B cell (primary cell): Measurements from ENCODE around the gene GLRA1. TPM values are rescaled to one million over a fixed set of nuclear protein-coding genes. Genes with fewer than 3 reads are reported as not detected.

Experiments
- ATAC-seq: fragments of 200-7000 bp; cut with Tn5 transposase; one replicate; pipeline ENCODE4 v1.10.0; 2021; ENCODE audit warnings: low read depth, mild to moderate bottlenecking, moderate number of reproducible peaks, moderate library complexity
- CTCF ChIA-PET: fragments of 350-600 bp; sonication (Branson Sonifier 250); formaldehyde crosslinking; loops from one replicate; lab custom pipeline; 2021; ENCODE audit warnings: antibody characterized with exemption, inconsistent platforms; lab: Charles Lee
- POLR2A ChIA-PET: fragments of 350-600 bp; sonication (Branson Sonifier 250); formaldehyde crosslinking; loops from one replicate; lab custom pipeline; 2021; ENCODE audit warnings: antibody characterized with exemption; lab: Charles Lee
- DNase-seq: peaks from one replicate; pipeline ENCODE4 v3.0.0; 2013
- H2AFZ ChIP-seq: 2 replicates; pipeline ENCODE4 v1.6.1; 2012; ENCODE audit warnings: mild to moderate bottlenecking, low read depth, low read length; ENCODE audit not compliant: insufficient read depth, poor library complexity, severe bottlenecking
- H3K27ac ChIP-seq, 2 donors: 1 replicate in 1 of 2; 2 replicates in 1 of 2; pipeline ENCODE4 v1.5.1; 2012 to 2013; ENCODE audit warnings: low read length in 2 of 2, mild to moderate bottlenecking in 2 of 2, moderate library complexity in 1 of 2
- H3K27me3 ChIP-seq, 4 experiments: fragments of 200-600 bp in 1 of 4; sonication (generic) in 1 of 4; replicated peaks in 1 of 4; 1 replicate in 2 of 4; 2 replicates in 2 of 4; pipeline versions ENCODE4 v1.6.1 to v1.7.0; 2013 to 2016; ENCODE audit warnings: low read length in 3 of 4, mild to moderate bottlenecking in 2 of 4, mixed read lengths in 1 of 4, moderate library complexity in 1 of 4; ENCODE audit not compliant: insufficient read depth in 4 of 4, control insufficient read depth in 3 of 4; ENCODE audit errors: control extremely low read depth in 1 of 4
- H3K36me3 ChIP-seq, 2 experiments: replicated peaks in 1 of 2; 1 replicate in 1 of 2; 2 replicates in 1 of 2; pipeline versions ENCODE4 v1.6.1 to v1.7.1; 2013; ENCODE audit warnings: low read length in 1 of 2; ENCODE audit not compliant: insufficient read depth in 2 of 2, control insufficient read depth in 1 of 2; ENCODE audit errors: control extremely low read depth in 1 of 2, extremely low read depth in 1 of 2
- H3K4me1 ChIP-seq, 2 donors: fragments of 200-600 bp in 1 of 2; sonication (generic) in 1 of 2; 1 replicate in 1 of 2; 2 replicates in 1 of 2; pipeline versions ENCODE4 v1.5.1 to v1.6.1; 2013 to 2017; ENCODE audit warnings: low read length in 2 of 2; ENCODE audit not compliant: control insufficient read depth in 2 of 2, insufficient read depth in 2 of 2
- H3K4me2 ChIP-seq: replicated peaks from 2 replicates; pipeline ENCODE3; 2012; ENCODE audit warnings: mild to moderate bottlenecking, low read depth, low read length; ENCODE audit not compliant: poor library complexity, severe bottlenecking
- H3K4me3 ChIP-seq, 5 experiments: fragments of 200-600 bp in 1 of 5; sonication (generic) in 1 of 5; 1 replicate in 3 of 5; 2 replicates in 2 of 5; pipeline versions ENCODE4 v1.5.1 to v1.7.0; 2011 to 2016; ENCODE audit warnings: low read length in 4 of 5, mild to moderate bottlenecking in 4 of 5, low read depth in 2 of 5, control low read depth in 1 of 5, moderate library complexity in 1 of 5; ENCODE audit not compliant: insufficient read depth in 1 of 5; ENCODE audit errors: control extremely low read depth in 1 of 5, extremely low read depth in 1 of 5
- H3K79me2 ChIP-seq: fragments of 200-600 bp; sonication (generic); one replicate; pipeline ENCODE4 v1.6.0; 2016; ENCODE audit warnings: low read length; ENCODE audit not compliant: control insufficient read depth, insufficient read depth
- H3K9ac ChIP-seq: fragments of 200-600 bp; sonication (generic); 2 replicates; pipeline ENCODE4 v1.6.1; 2017; ENCODE audit warnings: mild to moderate bottlenecking, low read length, moderate library complexity
- H3K9me3 ChIP-seq, 3 donors: one replicate each; pipeline versions ENCODE4 v1.6.1 to v1.7.1; 2013; ENCODE audit warnings: low read length in 2 of 3; ENCODE audit not compliant: control insufficient read depth in 2 of 3, insufficient read depth in 1 of 3; ENCODE audit errors: control extremely low read depth in 1 of 3
- H4K20me1 ChIP-seq: 2 replicates; pipeline ENCODE4 v1.6.0; 2012; ENCODE audit warnings: mild to moderate bottlenecking, low read length; ENCODE audit not compliant: insufficient read depth, control insufficient read depth, poor library complexity, severe bottlenecking
- H3K27ac Mint-ChIP-seq: one replicate; pipeline ENCODE4 v1.8.0; 2021; ENCODE audit warnings: mixed read lengths
- H3K27me3 Mint-ChIP-seq: one replicate; pipeline ENCODE4 v1.8.0; 2021; ENCODE audit warnings: mixed read lengths
- H3K4me1 Mint-ChIP-seq: one replicate; pipeline ENCODE4 v1.8.0; 2021; ENCODE audit warnings: mixed read lengths
- H3K4me3 Mint-ChIP-seq: one replicate; pipeline ENCODE4 v1.8.0; 2021; ENCODE audit warnings: mixed read lengths
- H3K9me3 Mint-ChIP-seq: one replicate; pipeline ENCODE4 v1.8.0; 2022; ENCODE audit warnings: mixed read lengths; ENCODE audit not compliant: insufficient read depth
- CTCF ChIP-seq: fragments of 200-600 bp; IDR thresholded peaks from one replicate; pipeline ENCODE4 v1.8.0; 2022; ENCODE audit warnings: antibody characterized with exemption, mild to moderate bottlenecking
- EZH2 ChIP-seq: IDR thresholded peaks from 2 replicates; pipeline ENCODE4 v1.6.1; 2012; ENCODE audit warnings: borderline replicate concordance, low read depth, mild to moderate bottlenecking, moderate library complexity, low read length; ENCODE audit not compliant: insufficient read depth, poor library complexity, severe bottlenecking
- WGBS: methylation state at CpG from one replicate; pipeline ENCODE4 v1.1.5; 2013; ENCODE audit warnings: missing lambda C conversion rate; ENCODE audit not compliant: insufficient coverage; 5-methylcytosine and 5-hydroxymethylcytosine counted together
- intact Hi-C: fragments of 100-400 bp; cut with micrococcal nuclease; formaldehyde crosslinking; loops from one replicate; pipeline ENCODE4 v1.10.0; 2022
- polyA plus RNA-seq: library from polyadenylated mRNA; depleted of rRNA; stranded (reverse); fragments of >200 nt; gene quantifications from 2 replicates; pipeline ENCODE4 v1.2.3, GENCODE V29; 2012
- total RNA-seq, 2 donors: library from RNA; stranded (reverse); fragments of 120-200 nt in 1 of 2; gene quantifications; 1 replicate in 1 of 2; 2 replicates in 1 of 2; pipeline versions ENCODE4 v1.2.3 to v1.2.4, GENCODE V29; 2013 to 2022

The GLRA1 gene
- total and polyA plus RNA-seq, 2 donors (not counting 1 experiment from before 2014, with no cell fraction given) = not detected

- CTCF ChIA-PET = interaction anchor here (1.0 kb wide), 1 partner anchor 322 kb away, joined by 3 read pairs; no protein-coding TSS in a partner anchor
- no peak overlapping the region for H3K9ac ChIP-seq
- H3K4me2 ChIP-seq = no peak overlapping the region
- H3K27ac Mint-ChIP-seq = no peak overlapping the region
- ATAC-seq (no peak), DNase-seq (no peak)
- intact Hi-C loops = no loop called here
- H3K79me2 ChIP-seq = no peaks in the 10 kb centered on the region
- POLR2A ChIA-PET = no interaction called here
- no peak overlapping the region for H2AFZ ChIP-seq
- H3K9me3 Mint-ChIP-seq = no peaks in the 10 kb centered on the region
- H3K27me3 Mint-ChIP-seq = no peaks in the 10 kb centered on the region
- H3K9me3 ChIP-seq = no peaks in the 10 kb centered on the region
- H3K4me1 Mint-ChIP-seq = no peaks in the 10 kb centered on the region
- H3K27ac ChIP-seq = no peak overlapping the region
- H3K4me3 ChIP-seq = no peak overlapping the region
- no peak overlapping the region for H3K4me3 Mint-ChIP-seq
- no peaks in the 10 kb centered on the region for H4K20me1 ChIP-seq
- TF ChIP-seq CTCF = no peak
- TF ChIP-seq EZH2 = no peak
- H3K27me3 ChIP-seq = no peaks in the 10 kb centered on the region
- WGBS = 100% methylated on average over 1 of the region's 3 CpGs
- H3K4me1 ChIP-seq = no peaks in the 10 kb centered on the region
- H3K36me3 ChIP-seq = no peaks in the 10 kb centered on the region
Observed at GRCh38 chr5:151820271-151820670, 104.4 kb downstream of the GLRA1 start.

DNA sequence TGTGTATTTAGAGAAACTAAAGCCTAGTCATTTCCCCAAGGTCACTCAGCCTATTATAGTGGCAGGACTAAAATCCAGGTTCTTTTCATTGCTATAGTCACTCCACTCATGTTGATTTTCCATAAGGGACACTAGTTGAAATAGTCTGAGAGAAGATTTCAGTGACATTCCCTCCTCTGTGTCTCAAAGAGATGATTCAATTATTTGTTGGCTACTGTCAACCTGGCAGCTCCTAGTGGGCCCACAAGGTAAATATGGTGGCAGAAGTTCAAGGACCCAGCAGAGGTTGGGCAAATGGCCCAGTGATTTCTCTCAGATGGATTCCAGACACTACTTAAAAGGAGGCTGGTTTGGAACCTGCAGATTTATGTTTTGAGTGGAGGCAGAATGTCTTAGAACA, 104.8 kb downstream of the GLRA1 start:
- DNase-seq (no peak), ATAC-seq (no peak)
- Histone ChIP-seq H3K4me2 (no peak overlapping the region), H3K27me3 (no peaks in the 10 kb centered on the region), H3K27ac (no peak overlapping the region), H3K9ac (no peak overlapping the region), H3K79me2 (no peaks in the 10 kb centered on the region), H3K4me1 (no peaks in the 10 kb centered on the region), H2AFZ (no peak overlapping the region), H3K36me3 (no peaks in the 10 kb centered on the region), H3K4me3 (no peak overlapping the region), H3K9me3 (no peaks in the 10 kb centered on the region), H4K20me1 (no peaks in the 10 kb centered on the region)
- intact Hi-C loops = no loop called here
- CTCF ChIA-PET = interaction anchor here (1.0 to 5.0 kb wide), 2 partner anchors 322 to 323 kb away, joined by 3 to 27 read pairs; no protein-coding TSS in a partner anchor
- POLR2A ChIA-PET = no interaction called here
- H3K9me3 Mint-ChIP-seq = no peaks in the 10 kb centered on the region
- no peak overlapping the region for H3K27ac Mint-ChIP-seq
- no peak overlapping the region for H3K4me3 Mint-ChIP-seq
- no peaks in the 10 kb centered on the region for H3K27me3 Mint-ChIP-seq
- no peaks in the 10 kb centered on the region for H3K4me1 Mint-ChIP-seq
- no peak for TF ChIP-seq EZH2
- TF ChIP-seq CTCF = no peak
